Endothelial cell of umbilical vein (primary cell): ENCODE results near the gene SSTR3. TPM values are rescaled to one million over a fixed set of nuclear protein-coding genes. Genes with fewer than 3 reads are reported as not detected.

ENCODE experiments used
- BruUV-seq: library from RNA; stranded (reverse); fragments of 400-500 nt; replicated peaks from 2 replicates; lab custom pipeline; 2021; lab: Mats Ljungman, UMichigan
- CTCF ChIA-PET: fragments of 300-600, 350-600 bp; sonication (Branson Sonifier 250); formaldehyde crosslinking; loops from one replicate; lab custom pipeline; 2021; ENCODE audit warnings: antibody characterized with exemption, inconsistent platforms; lab: Charles Lee
- POLR2A ChIA-PET: fragments of 300-600, 350-600 bp; sonication (Branson Sonifier 250); formaldehyde crosslinking; loops from one replicate; lab custom pipeline; 2021; ENCODE audit warnings: antibody characterized with exemption, inconsistent platforms; lab: Charles Lee
- DNase-seq: peaks from one replicate; pipeline ENCODE4 v3.0.0-alpha.2; 2011; ENCODE audit warnings: low read depth, low spot score
- FAIRE-seq: peaks from 2 replicates; lab custom pipeline; 2011; peaks lifted over from hg19 to GRCh38; lab: Jason Lieb, UNC
- H2AFZ ChIP-seq: 2 replicates; pipeline ENCODE4 v1.6.0; 2012; ENCODE audit warnings: low read depth, low read length, control low read depth, inconsistent platforms
- H3K27ac ChIP-seq: 2 replicates; pipeline ENCODE4 v1.5.1; 2011; ENCODE audit warnings: low read depth, mild to moderate bottlenecking, control low read depth, low read length, moderate library complexity; ENCODE audit not compliant: insufficient read depth
- H3K27me3 ChIP-seq, 2 experiments: 2 replicates each; pipeline versions ENCODE4 v1.6.0 to v1.6.1; 2011; ENCODE audit warnings: low read length in 2 of 2, mixed read lengths in 1 of 2; ENCODE audit not compliant: control insufficient read depth in 2 of 2, insufficient read depth in 2 of 2
- H3K36me3 ChIP-seq, 2 experiments: 2 replicates in 1 of 2; 3 replicates in 1 of 2; pipeline ENCODE4 v1.5.1; 2011; ENCODE audit warnings: low read length in 2 of 2, mild to moderate bottlenecking in 1 of 2, moderate library complexity in 1 of 2; ENCODE audit not compliant: control insufficient read depth in 2 of 2, insufficient read depth in 2 of 2; ENCODE audit errors: extremely low read depth in 1 of 2
- H3K4me1 ChIP-seq: 3 replicates; pipeline ENCODE4 v1.5.1; 2011; ENCODE audit warnings: mild to moderate bottlenecking, low read length; ENCODE audit not compliant: control insufficient read depth, insufficient read depth; ENCODE audit errors: extremely low read depth
- H3K4me2 ChIP-seq: 2 replicates; pipeline ENCODE4 v1.6.1; 2011; ENCODE audit warnings: low read length, control low read depth, mixed read lengths; ENCODE audit not compliant: insufficient read depth
- H3K4me3 ChIP-seq, 3 experiments: fragments of 200-600 bp in 1 of 3; sonication (generic), shearing (Covaris generic) in 1 of 3; replicated peaks in 1 of 3; 2 replicates each; pipeline ENCODE4 v1.5.1; 2011 to 2016; ENCODE audit warnings: control low read depth in 3 of 3, low read length in 3 of 3, mild to moderate bottlenecking in 2 of 3, inconsistent platforms in 1 of 3, low read depth in 1 of 3, moderate library complexity in 1 of 3; ENCODE audit not compliant: insufficient read depth in 1 of 3
- H3K79me2 ChIP-seq: 2 replicates; pipeline ENCODE4 v1.6.0; 2012; ENCODE audit warnings: low read length, inconsistent platforms; ENCODE audit not compliant: control insufficient read depth, insufficient read depth
- H3K9ac ChIP-seq: replicated peaks from 2 replicates; pipeline ENCODE3; 2011; ENCODE audit warnings: low read length, control low read depth; ENCODE audit not compliant: insufficient read depth; ENCODE audit errors: extremely low read depth
- H3K9me1 ChIP-seq: replicated peaks from 3 replicates; pipeline ENCODE4 v1.6.0; 2011; ENCODE audit warnings: mild to moderate bottlenecking, low read length; ENCODE audit not compliant: control insufficient read depth, insufficient read depth; ENCODE audit errors: extremely low read depth
- H3K9me3 ChIP-seq: replicated peaks from 2 replicates; pipeline ENCODE4 v1.5.1; 2012; ENCODE audit warnings: low read length, inconsistent platforms; ENCODE audit not compliant: control insufficient read depth, insufficient read depth
- H4K20me1 ChIP-seq: replicated peaks from 2 replicates; pipeline ENCODE3; 2011; ENCODE audit warnings: mild to moderate bottlenecking, low read length; ENCODE audit not compliant: control insufficient read depth, insufficient read depth; ENCODE audit errors: extremely low read depth
- CTCF ChIP-seq, 2 donors: IDR thresholded peaks; 1 replicate in 1 of 2; 2 replicates in 1 of 2; pipeline ENCODE4 v1.5.1; 2011; ENCODE audit warnings: low read length in 2 of 2, mild to moderate bottlenecking in 2 of 2, moderate library complexity in 2 of 2, control low read depth in 1 of 2, inconsistent platforms in 1 of 2, low read depth in 1 of 2; ENCODE audit not compliant: insufficient read depth in 1 of 2; ENCODE audit errors: extremely low read depth in 1 of 2
- EZH2 ChIP-seq: IDR thresholded peaks from 2 replicates; pipeline ENCODE4 v1.6.1; 2012; ENCODE audit warnings: borderline replicate concordance, low read depth, mild to moderate bottlenecking, moderate library complexity, low read length, inconsistent platforms; ENCODE audit not compliant: severe bottlenecking
- FOS ChIP-seq: IDR thresholded peaks from 2 replicates; pipeline ENCODE4 v1.6.1; 2011; ENCODE audit warnings: mild to moderate bottlenecking, low read length, moderate library complexity, borderline replicate concordance; ENCODE audit not compliant: insufficient read depth
- GATA2 ChIP-seq: IDR thresholded peaks from 2 replicates; pipeline ENCODE4 v1.7.0; 2011; ENCODE audit warnings: low read depth, mild to moderate bottlenecking, moderate library complexity, mixed read lengths, low read length; ENCODE audit not compliant: insufficient read length, insufficient read depth
- JUN ChIP-seq: IDR thresholded peaks from 2 replicates; pipeline ENCODE4 v1.6.1; 2011; ENCODE audit warnings: borderline replicate concordance, low read depth; ENCODE audit not compliant: insufficient read length, insufficient read depth
- MAX ChIP-seq: IDR thresholded peaks from 2 replicates; pipeline ENCODE4 v1.6.1; 2011; ENCODE audit not compliant: insufficient read depth, insufficient read length
- MYC ChIP-seq: IDR thresholded peaks from one replicate; pipeline ENCODE4 v1.6.1; 2011; ENCODE audit warnings: mild to moderate bottlenecking, low read depth, low read length
- POLR2A ChIP-seq: IDR thresholded peaks from 2 replicates; pipeline ENCODE4 v1.6.1; 2012; ENCODE audit warnings: low read depth, mild to moderate bottlenecking, control low read depth, low read length
- POLR2AphosphoS5 ChIP-seq: IDR thresholded peaks from 2 replicates; pipeline ENCODE4 v1.6.1; 2012; ENCODE audit warnings: low read depth, mild to moderate bottlenecking, control low read depth, low read length, moderate library complexity; ENCODE audit not compliant: insufficient read depth
- dilution Hi-C: fragments of 300-500 bp; cut with MboI; formaldehyde crosslinking; loops from one replicate; pipeline ENCODE4 v1.15.0; 2019; ENCODE audit warnings: low sequenced_read_pairs; ENCODE audit not compliant: extremely low pct_ligation_motif_present
- intact Hi-C: fragments of 100-400 bp; cut with micrococcal nuclease; formaldehyde crosslinking; loops from one replicate; pipeline ENCODE4 v1.10.0; 2022
- polyA plus RNA-seq, 4 experiments: library from polyadenylated mRNA; depleted of rRNA in 3 of 4; stranded (reverse) in 3 of 4; unstranded in 1 of 4; fragments of >200 nt; gene quantifications; 2 replicates each; pipeline versions ENCODE4 v1.2.1 to v1.2.3, GENCODE V29; 2011 to 2012; ENCODE audit warnings: missing spikeins in 1 of 4
- total RNA-seq: library from RNA; stranded (reverse); gene quantifications from 2 replicates; pipeline ENCODE4 v1.2.3, GENCODE V29; 2021

Gene SSTR3
- total and polyA plus RNA-seq, 2 donors (not counting 3 experiments of a cell fraction or from before 2014, with no cell fraction given), result not detected

GRCh38 chr22:37180531-37181231, 31.6 kb downstream of the SSTR3 start:
- Histone ChIP-seq H3K36me3 (no peaks in the 10 kb centered on the region), H3K27ac (no peak overlapping the region), H2AFZ (no peak overlapping the region), H4K20me1 (no peaks in the 10 kb centered on the region), H3K4me2 (no peak overlapping the region), H3K27me3 (no peaks in the 10 kb centered on the region), H3K9me1 (no peaks in the 10 kb centered on the region), H3K4me1 (peaks cover 30% of the 10 kb centered on the region), H3K9me3 (no peaks in the 10 kb centered on the region), H3K9ac (no peak overlapping the region), H3K4me3 (no peak overlapping the region), H3K79me2 (no peaks in the 10 kb centered on the region)
- TF ChIP-seq GATA2, result no peak
- intact Hi-C loops, result no loop called here
- ChIA-PET CTCF (interaction anchor here (1.1 kb wide), 1 partner anchor 10 kb away, joined by 4 read pairs; no protein-coding TSS in a partner anchor), POLR2A (no interaction called here)
- FAIRE-seq (no peak), DNase-seq (no peak)
- dilution Hi-C loops, result no loop called here
- TSS peak; percentile 34 for BruUV-seq

GRCh38 chr22:37179622-37180420, 32.5 kb downstream of the SSTR3 start:
- CTCF ChIA-PET, result no interaction called here
- Histone ChIP-seq H4K20me1 (no peaks in the 10 kb centered on the region), H3K4me1 (peaks cover 30% of the 10 kb centered on the region), H3K4me3 (no peak overlapping the region), H2AFZ (no peak overlapping the region), H3K27me3 (no peaks in the 10 kb centered on the region), H3K9me1 (no peaks in the 10 kb centered on the region), H3K9me3 (no peaks in the 10 kb centered on the region), H3K4me2 (no peak overlapping the region), H3K27ac (no peak overlapping the region), H3K36me3 (no peaks in the 10 kb centered on the region), H3K9ac (no peak overlapping the region), H3K79me2 (no peaks in the 10 kb centered on the region)
- POLR2A ChIA-PET, result no interaction called here
- FAIRE-seq (no peak), DNase-seq (no peak)
- dilution Hi-C loops (no loop called here), intact Hi-C loops (no loop called here)
- no TSS peak for BruUV-seq
- TF ChIP-seq EZH2 (no peak), JUN (no peak), FOS (no peak), MAX (no peak), POLR2A (no peak), MYC (no peak), CTCF (IDR thresholded peaks at IDR 0.05; ENCODE audit: extremely low read depth in 1 of 2, insufficient read depth in 1 of 2, low read depth in 1 of 2, low read length in 2 of 2) (no peak), POLR2AphosphoS5 (no peak), GATA2 (no peak)
